Measurements from ENCODE around the gene SEZ6L.
"Not testable (repeated sequence)": the region's sequence is repeated elsewhere in the genome, so short reads cannot be mapped to it uniquely, and the experiment has no call there.

SEZ6L gene

DNA sequence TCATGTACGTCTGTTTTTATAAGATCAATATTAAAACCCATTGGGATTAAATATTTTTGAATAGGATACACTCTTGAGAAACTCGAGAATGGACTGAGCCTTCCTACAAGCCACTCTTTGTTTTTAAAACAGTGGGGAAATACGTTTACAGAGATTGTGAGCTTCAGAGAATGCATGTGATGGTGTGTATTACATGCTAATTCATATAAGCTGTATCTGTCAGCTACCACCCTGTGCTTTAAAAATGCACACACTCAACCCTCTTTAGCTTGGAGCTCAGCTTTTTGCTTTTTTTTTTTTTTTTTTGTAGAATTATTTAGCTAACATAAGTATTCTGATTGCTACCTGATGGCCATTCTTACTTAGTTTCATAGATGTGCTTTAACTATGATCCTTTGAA lies 213.5 kb downstream of the SEZ6L start:
- DNase-seq (ENCODE audit: low read depth in 2 of 2), result no peak

DNA sequence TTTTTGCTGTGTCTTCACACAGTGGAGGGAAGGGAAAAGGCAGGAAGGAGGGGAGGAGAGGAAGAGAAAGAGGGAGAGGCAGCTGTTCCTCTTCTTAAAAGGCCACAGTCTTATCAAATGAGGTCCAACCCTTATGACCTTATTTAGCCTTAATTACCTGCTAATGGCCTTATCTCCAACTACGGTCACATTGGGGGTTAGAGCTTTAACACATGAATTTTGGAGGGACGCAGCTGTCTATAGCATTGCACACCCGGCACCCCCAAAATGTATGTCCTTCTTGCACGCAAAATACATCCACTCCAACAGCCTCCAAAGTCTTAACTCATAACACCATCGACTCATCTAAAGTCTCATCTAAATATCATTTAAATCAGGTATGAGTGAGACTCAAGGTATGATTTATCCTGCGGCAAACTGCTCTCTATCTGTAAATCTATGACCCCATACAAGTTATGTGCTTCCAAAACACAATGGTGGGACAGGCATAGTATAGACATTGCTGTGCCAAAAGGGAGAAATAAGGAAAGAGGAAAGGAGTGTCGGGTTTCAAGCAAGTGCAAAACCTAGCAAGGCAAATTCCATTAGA lies 214.8 kb downstream of the SEZ6L start:
- DNase-seq (ENCODE audit: low read depth in 2 of 2), result no peak

DNA sequence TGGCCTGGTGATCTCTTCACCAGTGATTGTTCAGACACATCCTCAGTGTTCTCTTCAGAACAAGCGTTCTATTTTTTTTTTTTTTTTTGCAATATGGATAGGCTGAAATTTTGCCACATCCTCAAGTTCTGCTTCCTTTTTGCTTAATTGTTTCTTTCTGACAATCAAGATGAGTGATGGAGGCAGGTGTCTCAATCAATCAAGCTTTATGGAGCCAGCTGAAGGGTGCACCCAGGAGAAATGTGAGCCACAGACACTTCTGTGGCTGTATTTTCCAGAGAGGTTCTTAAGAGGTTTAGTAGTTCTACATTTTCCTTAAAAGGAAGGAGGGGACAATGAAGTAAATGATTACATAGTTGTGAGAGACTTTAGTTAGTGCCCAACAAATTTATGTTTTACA lies 215.9 kb downstream of the SEZ6L start:
- DNase-seq (ENCODE audit: low read depth in 2 of 2), result no peak

DNA sequence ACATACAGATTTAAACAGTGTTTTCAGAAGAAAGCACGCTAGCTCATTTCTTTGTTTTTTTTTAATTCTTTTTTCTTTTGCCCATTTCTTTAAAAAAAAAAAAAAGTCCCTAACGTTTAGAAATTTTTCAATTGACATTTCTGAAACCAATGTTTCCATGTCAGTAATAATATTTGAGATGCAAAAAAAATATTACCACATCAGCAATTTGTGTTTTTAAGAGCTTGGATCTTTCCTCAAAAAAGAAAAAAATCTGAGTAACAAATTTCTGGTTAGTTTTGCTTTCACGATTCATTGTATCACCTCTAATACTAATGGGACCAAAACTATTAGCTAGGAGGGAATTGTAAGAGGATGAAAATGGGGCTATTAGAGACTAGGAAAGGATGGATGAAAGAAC lies 219.9 kb downstream of the SEZ6L start:
- DNase-seq (ENCODE audit: low read depth in 2 of 2), result no peak

DNA sequence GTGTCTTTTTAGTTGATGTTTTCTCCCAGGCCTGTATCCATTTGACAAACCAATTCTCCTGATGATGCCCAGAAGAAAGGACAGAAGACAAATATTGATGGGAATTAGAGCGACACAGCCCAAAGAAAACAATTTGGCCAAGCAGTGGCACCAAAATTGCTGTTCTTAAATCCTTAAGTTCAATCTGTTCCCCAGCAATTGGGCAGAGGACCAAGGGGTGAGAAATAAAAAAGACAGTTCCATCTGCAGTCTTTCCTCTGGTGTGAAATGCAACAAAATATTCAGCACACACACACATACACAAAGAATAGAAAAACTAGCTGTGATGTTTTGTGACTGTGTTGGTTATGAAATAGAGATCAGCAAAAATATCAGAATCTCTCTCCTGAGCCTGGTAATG lies 221.8 kb downstream of the SEZ6L start:
- no peak for DNase-seq (ENCODE audit: low read depth in 2 of 2)

GRCh38 chr22:26391623-26392022 lies 222.4 kb downstream of the SEZ6L start:
- no peak for DNase-seq (ENCODE audit: low read depth in 2 of 2)

DNA sequence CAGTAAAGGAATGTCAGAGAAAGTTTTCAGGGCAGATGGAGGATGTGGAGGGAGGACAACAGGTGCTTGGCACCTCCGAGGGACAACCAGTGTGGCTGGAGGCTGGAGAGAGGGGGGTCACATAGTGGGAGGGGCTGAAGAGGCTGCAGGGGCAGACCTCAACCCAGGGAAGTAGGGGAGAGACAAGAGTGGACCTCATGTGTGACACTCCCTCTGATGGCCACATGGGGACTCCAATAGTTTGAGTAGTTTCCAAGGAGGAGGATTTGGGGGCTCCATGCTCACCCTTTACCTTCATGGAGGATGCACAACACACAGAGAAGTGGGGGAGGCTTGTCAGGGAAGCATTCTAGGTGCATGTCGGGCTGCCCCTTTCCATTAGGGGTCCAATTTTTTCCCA lies 224.7 kb downstream of the SEZ6L start:
- DNase-seq (ENCODE audit: low read depth in 2 of 2), result no peak

DNA sequence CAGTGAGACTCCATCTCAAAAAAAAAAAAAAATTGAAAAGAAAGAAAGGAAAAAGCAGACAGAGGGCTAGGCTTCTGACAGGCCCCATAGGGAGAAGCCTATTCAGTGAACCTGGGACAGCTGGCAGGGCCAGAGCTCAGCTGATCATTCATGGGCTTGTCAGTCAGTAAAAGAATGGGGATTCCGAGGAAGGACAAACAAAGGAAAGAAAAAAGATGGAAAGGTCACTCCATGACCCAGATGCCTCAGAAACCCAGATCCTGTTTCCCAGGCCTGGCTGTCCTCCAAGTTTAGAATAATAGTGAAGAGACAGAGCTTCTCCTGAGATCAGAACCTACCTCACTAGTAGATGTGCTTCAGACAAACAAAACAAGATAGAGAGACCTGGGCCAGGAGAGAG lies 225.5 kb downstream of the SEZ6L start:
- DNase-seq (ENCODE audit: low read depth in 2 of 2), result no peak

- no peak for DNase-seq (ENCODE audit: low read depth in 2 of 2)
These were observed 226.7 kb downstream of the SEZ6L start for GRCh38 chr22:26395926-26396325.

DNA sequence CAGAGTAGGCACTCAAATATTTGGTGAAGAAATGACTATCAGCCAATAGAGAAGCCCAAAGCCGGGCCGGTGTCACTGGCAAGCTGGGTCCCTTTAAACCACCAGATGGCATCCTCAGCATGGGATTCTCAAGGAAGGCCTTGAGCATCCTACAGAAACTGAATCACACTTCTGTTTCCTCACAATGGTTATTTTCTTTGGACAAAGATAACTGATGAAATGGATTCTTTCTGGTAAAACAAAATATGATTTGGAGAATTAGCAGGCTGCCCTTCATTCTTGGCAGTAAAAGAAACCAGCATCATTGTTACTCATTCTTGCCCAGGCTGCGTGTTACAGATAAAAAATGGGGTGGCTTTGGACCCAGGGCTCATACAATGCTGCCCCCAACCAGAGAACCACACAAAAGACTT lies 229.5 kb downstream of the SEZ6L start:
- peak; percentile 10 to 22 for DNase-seq (ENCODE audit: low read depth in 2 of 2)

- no peak for DNase-seq (ENCODE audit: low read depth in 2 of 2)
These were observed 230.0 kb downstream of the SEZ6L start for GRCh38 chr22:26399289-26399688.

- no peak for DNase-seq (ENCODE audit: low read depth in 2 of 2)
These were observed 232.5 kb downstream of the SEZ6L start for GRCh38 chr22:26401726-26402125.

DNA sequence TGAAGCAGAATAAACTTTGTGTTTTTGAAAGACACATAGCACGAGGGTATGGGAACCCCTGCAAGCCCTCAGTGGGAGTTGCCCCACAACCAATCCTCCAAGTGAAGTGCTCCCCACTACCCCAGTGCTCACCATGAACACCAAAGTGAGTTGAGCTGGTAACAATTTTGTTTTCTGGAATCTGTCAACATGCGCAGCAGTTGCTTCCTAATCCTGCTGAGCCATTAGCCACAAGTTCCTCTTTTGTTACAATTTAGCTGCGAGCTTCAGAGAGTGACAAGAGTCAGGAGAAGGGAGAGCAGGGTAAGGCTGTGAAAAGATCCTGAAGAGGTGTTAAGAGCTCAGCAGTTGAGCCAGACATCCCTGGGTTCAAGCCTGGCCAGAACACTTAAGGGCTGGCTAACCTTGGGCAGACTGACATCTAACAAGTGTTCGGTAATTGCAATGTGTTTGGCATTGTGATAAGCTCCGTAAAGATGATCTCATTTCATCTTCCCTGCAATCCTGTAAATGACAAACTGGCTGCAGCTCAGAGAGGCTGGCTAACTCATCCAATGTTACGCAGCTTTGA lies 235.7 kb downstream of the SEZ6L start:
- DNase-seq (ENCODE audit: low read depth in 2 of 2), result no peak

- DNase-seq (ENCODE audit: low read depth in 2 of 2), result no peak
These were observed 236.9 kb downstream of the SEZ6L start for GRCh38 chr22:26406118-26406517.

DNA sequence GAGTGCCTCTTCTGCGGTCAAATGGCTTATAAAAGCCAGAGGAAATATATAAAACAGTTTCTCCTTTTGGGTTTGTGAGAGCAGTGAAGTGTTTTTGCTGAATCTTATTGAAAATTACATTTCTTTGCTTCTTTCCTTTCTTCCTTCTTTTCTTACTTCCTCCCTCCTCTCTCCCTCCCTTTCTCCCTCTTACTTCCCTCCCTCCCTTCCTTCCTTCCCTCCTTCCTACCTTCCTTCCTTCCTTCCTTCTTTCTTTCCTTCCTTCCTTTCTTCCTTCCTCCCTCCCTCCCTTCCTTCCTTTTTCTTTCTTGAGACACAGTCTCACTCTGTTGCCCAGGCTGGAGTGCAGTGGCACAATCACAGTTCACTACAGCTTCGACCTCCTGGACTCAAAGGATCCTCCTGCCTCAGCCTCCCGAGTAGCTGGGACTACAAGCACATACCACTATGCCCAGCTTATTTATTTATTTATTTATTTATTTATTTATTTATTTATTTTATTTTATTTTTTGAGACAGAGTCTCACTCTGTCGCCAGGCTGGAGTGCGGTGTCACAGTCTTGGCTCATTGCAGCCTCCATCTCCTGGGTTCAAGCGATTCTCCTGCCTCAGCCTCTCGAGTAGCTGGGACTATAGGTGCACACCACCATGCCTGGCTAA lies 239.4 kb downstream of the SEZ6L start:
- not testable (repeated sequence) for DNase-seq (ENCODE audit: low read depth in 2 of 2)

GRCh38 chr22:26409719-26410335 lies 240.6 kb downstream of the SEZ6L start:
- DNase-seq (ENCODE audit: low read depth in 2 of 2), result no peak

GRCh38 chr22:26410386-26410785 lies 241.1 kb downstream of the SEZ6L start:
- DNase-seq (ENCODE audit: low read depth in 2 of 2), result no peak

DNA sequence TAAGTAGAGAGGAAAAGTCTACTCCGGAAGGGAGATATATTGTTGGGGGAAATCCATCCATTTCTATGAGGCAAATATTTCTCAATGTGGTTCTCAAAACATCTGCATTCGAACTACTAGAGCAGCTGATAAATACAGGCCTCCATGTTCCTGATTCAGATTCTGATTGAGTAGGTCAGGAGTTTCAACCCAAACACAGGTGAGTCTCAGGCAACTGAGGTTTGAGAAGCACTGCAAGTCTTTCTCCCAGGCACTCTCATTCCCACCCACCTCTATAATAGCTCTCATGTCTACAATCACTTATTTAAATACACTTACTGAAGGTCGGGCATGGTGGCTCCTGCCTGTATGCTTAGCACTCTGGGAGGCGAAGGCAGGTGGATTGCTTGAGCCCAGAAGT lies 245.1 kb downstream of the SEZ6L start:
- no peak for DNase-seq (ENCODE audit: low read depth in 2 of 2)

DNA sequence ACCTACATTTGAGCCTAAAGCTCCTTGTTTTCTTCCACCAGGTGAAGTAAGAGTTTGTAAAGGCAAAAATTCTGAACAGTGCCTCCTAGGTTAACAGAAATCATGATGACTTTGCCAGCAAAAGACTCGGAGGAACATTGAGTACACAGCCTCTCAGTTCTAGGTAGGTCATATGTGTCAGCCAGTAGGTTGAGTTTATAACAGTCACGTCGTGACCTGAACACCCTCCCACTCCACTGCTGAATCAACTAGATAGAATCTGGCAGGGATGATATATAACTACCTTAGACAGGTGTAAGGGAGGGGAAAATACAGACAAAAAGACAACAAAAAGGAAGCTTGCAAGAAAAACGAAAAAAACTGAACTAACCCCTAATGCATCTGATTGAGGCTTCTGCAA lies 247.0 kb downstream of the SEZ6L start:
- DNase-seq (ENCODE audit: low read depth in 2 of 2), result no peak

DNA sequence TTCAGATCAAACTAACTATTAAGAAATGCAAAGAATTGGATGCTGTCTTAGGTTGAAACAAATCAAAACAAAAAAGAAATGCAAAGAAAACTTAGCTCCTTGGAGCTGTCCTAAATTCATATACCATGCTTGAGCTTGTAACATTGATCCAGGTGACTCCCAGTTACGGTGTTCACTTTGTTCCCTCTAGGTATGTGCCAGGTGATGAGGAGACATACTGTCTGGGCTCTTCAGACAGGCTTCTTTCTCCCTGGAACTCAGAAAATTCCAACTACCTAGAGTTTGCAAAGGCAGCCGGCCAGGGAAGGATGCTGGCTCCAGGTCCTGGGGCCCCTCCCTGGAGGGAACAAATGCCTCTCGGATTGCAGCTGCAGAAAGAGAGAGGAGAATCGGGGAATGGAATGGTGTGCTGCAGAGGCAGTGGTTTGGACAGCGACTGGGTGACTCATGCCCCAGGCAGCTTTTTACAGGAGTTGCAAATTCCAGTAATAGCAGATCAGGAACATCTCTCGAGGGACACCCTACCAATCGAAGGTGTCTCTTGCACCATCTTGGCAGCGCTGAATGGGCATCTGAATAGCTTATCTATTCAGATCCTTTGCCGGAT lies 247.5 kb downstream of the SEZ6L start:
- no peak for DNase-seq (ENCODE audit: low read depth in 2 of 2)

DNA sequence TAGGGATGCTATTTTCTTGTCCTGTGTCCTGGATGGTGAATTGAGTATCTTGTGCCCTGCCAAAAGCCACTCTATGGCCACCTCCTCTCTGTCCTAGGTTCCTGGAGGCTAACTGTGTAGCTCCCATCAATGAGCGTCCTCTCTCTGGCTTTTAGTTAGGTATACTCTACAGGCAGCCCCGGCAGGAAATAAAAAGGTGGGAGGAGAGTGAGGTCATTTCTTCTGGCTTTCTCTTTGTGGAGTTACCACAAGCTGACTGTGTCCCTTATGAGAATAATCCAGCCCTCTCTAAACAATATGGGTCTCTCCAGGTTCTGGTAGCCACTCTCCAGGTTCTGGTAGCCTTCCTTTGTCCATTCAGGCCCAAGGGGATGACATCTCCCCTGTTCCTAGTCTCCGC lies 248.1 kb downstream of the SEZ6L start:
- DNase-seq (ENCODE audit: low read depth in 2 of 2), result no peak

GRCh38 chr22:26418620-26419019 lies 249.4 kb downstream of the SEZ6L start:
- DNase-seq (ENCODE audit: low read depth in 2 of 2), result no peak

DNA sequence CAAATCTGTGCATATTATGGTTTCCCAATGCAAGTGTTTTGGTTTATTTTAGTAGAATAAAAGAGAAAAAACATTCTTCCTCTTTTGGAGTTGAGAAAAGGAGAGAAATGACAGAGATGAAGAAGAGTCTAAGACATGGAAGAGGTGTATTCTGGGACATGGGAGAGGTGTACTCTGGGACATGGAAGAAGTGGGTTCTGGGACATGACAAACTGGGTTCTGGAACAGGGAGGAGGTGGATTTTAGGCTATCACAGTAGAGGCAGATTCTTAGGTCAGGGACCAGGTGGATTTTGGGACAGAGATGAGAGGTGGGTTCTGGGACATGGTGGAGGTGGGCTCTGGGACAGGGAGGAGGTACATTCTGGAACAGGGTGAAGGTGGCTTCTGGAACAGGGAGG lies 257.7 kb downstream of the SEZ6L start:
- DNase-seq (ENCODE audit: low read depth in 2 of 2), result no peak

Measured in stimulated activated CD8-positive, alpha-beta memory T cell treated with anti-CD3 and anti-CD28 coated beads, Interleukin-15, amount 100 ng/mL, for 48 hours (primary cell).